ENCODE measurements around the gene VNN1.

The VNN1 gene

GRCh38 chr6:132693478-132693877, 20.4 kb downstream of the VNN1 start:
- no peak overlapping the region for H3K4me3 ChIP-seq (ENCODE audit: severe bottlenecking)
- DNase-seq (ENCODE audit: low spot score): no peak
- ATAC-seq (ENCODE audit: low read depth): no peak
- no peaks in the 10 kb centered on the region for H3K27me3 ChIP-seq (ENCODE audit: insufficient read depth, poor library complexity, severe bottlenecking)
- H3K36me3 ChIP-seq (ENCODE audit: low read depth): no peaks in the 10 kb centered on the region
- no peaks in the 10 kb centered on the region for H3K9me3 ChIP-seq (ENCODE audit: severe bottlenecking)
- H3K27ac ChIP-seq (ENCODE audit: poor library complexity, severe bottlenecking): no peak overlapping the region
- H3K4me1 ChIP-seq (ENCODE audit: insufficient read depth, poor library complexity, severe bottlenecking): no peaks in the 10 kb centered on the region
- no peak for TF ChIP-seq CTCF (IDR thresholded peaks at IDR 0.05; ENCODE audit: poor library complexity, severe bottlenecking)

GRCh38 chr6:132690678-132691077, 23.2 kb downstream of the VNN1 start:
- Histone ChIP-seq H3K9me3 (ENCODE audit: severe bottlenecking) (no peaks in the 10 kb centered on the region), H3K4me1 (ENCODE audit: insufficient read depth, poor library complexity, severe bottlenecking) (no peaks in the 10 kb centered on the region), H3K4me3 (ENCODE audit: severe bottlenecking) (no peak overlapping the region), H3K27me3 (ENCODE audit: insufficient read depth, poor library complexity, severe bottlenecking) (no peaks in the 10 kb centered on the region), H3K27ac (ENCODE audit: poor library complexity, severe bottlenecking) (no peak overlapping the region), H3K36me3 (ENCODE audit: low read depth) (no peaks in the 10 kb centered on the region)
- DNase-seq (ENCODE audit: low spot score): no peak
- no peak for ATAC-seq (ENCODE audit: low read depth)
- no peak for TF ChIP-seq CTCF (IDR thresholded peaks at IDR 0.05; ENCODE audit: poor library complexity, severe bottlenecking)

GRCh38 chr6:132687306-132687705, 26.5 kb downstream of the VNN1 start:
- Histone ChIP-seq H3K9me3 (ENCODE audit: severe bottlenecking) (no peaks in the 10 kb centered on the region), H3K4me1 (ENCODE audit: insufficient read depth, poor library complexity, severe bottlenecking) (peaks cover 9% of the 10 kb centered on the region), H3K4me3 (ENCODE audit: severe bottlenecking) (no peak overlapping the region), H3K27ac (ENCODE audit: poor library complexity, severe bottlenecking) (no peak overlapping the region), H3K27me3 (ENCODE audit: insufficient read depth, poor library complexity, severe bottlenecking) (no peaks in the 10 kb centered on the region), H3K36me3 (ENCODE audit: low read depth) (no peaks in the 10 kb centered on the region)
- ATAC-seq (ENCODE audit: low read depth) (peak; percentile 49; the same call in 1 of the 3 replicates), DNase-seq (ENCODE audit: low spot score) (no peak)
- no peak for TF ChIP-seq CTCF (IDR thresholded peaks at IDR 0.05; ENCODE audit: poor library complexity, severe bottlenecking)

- H3K27ac ChIP-seq (ENCODE audit: poor library complexity, severe bottlenecking): no peak overlapping the region
- DNase-seq (ENCODE audit: low spot score): no peak
- no peaks in the 10 kb centered on the region for H3K9me3 ChIP-seq (ENCODE audit: severe bottlenecking)
- no peaks in the 10 kb centered on the region for H3K27me3 ChIP-seq (ENCODE audit: insufficient read depth, poor library complexity, severe bottlenecking)
- TF ChIP-seq CTCF (IDR thresholded peaks at IDR 0.05; ENCODE audit: poor library complexity, severe bottlenecking): no peak
- H3K4me3 ChIP-seq (ENCODE audit: severe bottlenecking): no peak overlapping the region
- ATAC-seq (ENCODE audit: low read depth): no peak
- no peaks in the 10 kb centered on the region for H3K36me3 ChIP-seq (ENCODE audit: low read depth)
- peaks cover 9% of the 10 kb centered on the region for H3K4me1 ChIP-seq (ENCODE audit: insufficient read depth, poor library complexity, severe bottlenecking)
Observed at GRCh38 chr6:132686531-132686930, 27.3 kb downstream of the VNN1 start.

- Histone ChIP-seq H3K4me1 (ENCODE audit: insufficient read depth, poor library complexity, severe bottlenecking) (peaks cover 9% of the 10 kb centered on the region), H3K27ac (ENCODE audit: poor library complexity, severe bottlenecking) (no peak overlapping the region), H3K36me3 (ENCODE audit: low read depth) (no peaks in the 10 kb centered on the region), H3K27me3 (ENCODE audit: insufficient read depth, poor library complexity, severe bottlenecking) (no peaks in the 10 kb centered on the region), H3K4me3 (ENCODE audit: severe bottlenecking) (no peak overlapping the region), H3K9me3 (ENCODE audit: severe bottlenecking) (no peaks in the 10 kb centered on the region)
- no peak for DNase-seq (ENCODE audit: low spot score)
- no peak for TF ChIP-seq CTCF (IDR thresholded peaks at IDR 0.05; ENCODE audit: poor library complexity, severe bottlenecking)
- ATAC-seq (ENCODE audit: low read depth): no peak
Observed at GRCh38 chr6:132685009-132685408, 28.8 kb downstream of the VNN1 start.
